ENCODE results near the gene ERCC6.

- TF ChIP-seq, protein P1, sequence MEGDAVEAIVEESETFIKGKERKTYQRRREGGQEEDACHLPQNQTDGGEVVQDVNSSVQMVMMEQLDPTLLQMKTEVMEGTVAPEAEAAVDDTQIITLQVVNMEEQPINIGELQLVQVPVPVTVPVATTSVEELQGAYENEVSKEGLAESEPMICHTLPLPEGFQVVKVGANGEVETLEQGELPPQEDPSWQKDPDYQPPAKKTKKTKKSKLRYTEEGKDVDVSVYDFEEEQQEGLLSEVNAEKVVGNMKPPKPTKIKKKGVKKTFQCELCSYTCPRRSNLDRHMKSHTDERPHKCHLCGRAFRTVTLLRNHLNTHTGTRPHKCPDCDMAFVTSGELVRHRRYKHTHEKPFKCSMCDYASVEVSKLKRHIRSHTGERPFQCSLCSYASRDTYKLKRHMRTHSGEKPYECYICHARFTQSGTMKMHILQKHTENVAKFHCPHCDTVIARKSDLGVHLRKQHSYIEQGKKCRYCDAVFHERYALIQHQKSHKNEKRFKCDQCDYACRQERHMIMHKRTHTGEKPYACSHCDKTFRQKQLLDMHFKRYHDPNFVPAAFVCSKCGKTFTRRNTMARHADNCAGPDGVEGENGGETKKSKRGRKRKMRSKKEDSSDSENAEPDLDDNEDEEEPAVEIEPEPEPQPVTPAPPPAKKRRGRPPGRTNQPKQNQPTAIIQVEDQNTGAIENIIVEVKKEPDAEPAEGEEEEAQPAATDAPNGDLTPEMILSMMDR (IDR thresholded peaks at IDR 0.05; ENCODE audit: low read depth, low read length), result no peak
- no peak for TF ChIP-seq EZH2phosphoT487 (IDR thresholded peaks at IDR 0.05; ENCODE audit: low read depth)
Measured at GRCh38 chr10:49564461-49565009, 25.6 kb upstream of the ERCC6 start.

Measured in OCI-LY3 (cell line).